Measurements from ENCODE around the gene TMEM145. TPM values are rescaled to one million over a fixed set of nuclear protein-coding genes. Genes with fewer than 3 reads are reported as not detected.

The TMEM145 gene
- total RNA-seq, 6 experiments from 2014 or later: 0.10 to 0.16 (median 0.12) TPM; not detected in 3

- Histone ChIP-seq H3K9me3 (no peaks in the 10 kb centered on the region), H3K4me3 (no peak overlapping the region), H3K36me3 (peaks cover 0 to 25% (median 8%) of the 10 kb centered on the region in 4 donors), H3K4me1 (peaks cover 0 to 34% (median 11%) of the 10 kb centered on the region in 4 donors), H3K27me3 (no peaks in the 10 kb centered on the region), H3K27ac (no peak overlapping the region)
- ATAC-seq: no peak
- 87% methylated on average over 10 of the region's 22 CpGs for WGBS (ENCODE audit: insufficient coverage, low coverage, low lambda C conversion rate, missing lambda C conversion rate)
- TF ChIP-seq CTCF (IDR thresholded peaks at IDR 0.05) (no peak), POLR2A (IDR thresholded peaks at IDR 0.05) (no peak)
- DNase-seq: no peak
- intact Hi-C loops (cut with DNase I): no loop called here
These were observed 38.9 kb upstream of the TMEM145 start for GRCh38 chr19:42274065-42274682.

GRCh38 chr19:42275103-42275502 lies 38.0 kb upstream of the TMEM145 start:
- Histone ChIP-seq H3K4me1 (peaks cover 0 to 39% (median 15%) of the 10 kb centered on the region in 4 donors), H3K27ac (no peak overlapping the region), H3K27me3 (no peaks in the 10 kb centered on the region), H3K36me3 (peaks cover 0 to 25% (median 8%) of the 10 kb centered on the region in 4 donors), H3K4me3 (no peak overlapping the region), H3K9me3 (no peaks in the 10 kb centered on the region)
- TF ChIP-seq CTCF (IDR thresholded peaks at IDR 0.05) (no peak), POLR2A (IDR thresholded peaks at IDR 0.05) (no peak)
- 66% methylated on average over 3 of the region's 7 CpGs for WGBS (ENCODE audit: insufficient coverage, low coverage, low lambda C conversion rate, missing lambda C conversion rate)
- DNase-seq (no peak), ATAC-seq (no peak)
- intact Hi-C loops (cut with DNase I): no loop called here

GRCh38 chr19:42275517-42275916 lies 37.6 kb upstream of the TMEM145 start:
- Histone ChIP-seq H3K27ac (no peak overlapping the region), H3K36me3 (peaks cover 0 to 25% (median 8%) of the 10 kb centered on the region in 4 donors), H3K4me3 (no peak overlapping the region), H3K27me3 (no peaks in the 10 kb centered on the region), H3K4me1 (peaks cover 0 to 37% (median 15%) of the 10 kb centered on the region in 4 donors), H3K9me3 (no peaks in the 10 kb centered on the region)
- 90% methylated on average over 1 of the region's 3 CpGs for WGBS (ENCODE audit: insufficient coverage, low coverage, low lambda C conversion rate, missing lambda C conversion rate)
- ATAC-seq: no peak
- no peak for DNase-seq
- no peak for TF ChIP-seq CTCF (IDR thresholded peaks at IDR 0.05)
- intact Hi-C loops (cut with DNase I): no loop called here

GRCh38 chr19:42276284-42276683 lies 36.8 kb upstream of the TMEM145 start:
- H3K36me3 ChIP-seq: peaks cover 0 to 25% (median 8%) of the 10 kb centered on the region in 4 donors
- WGBS (ENCODE audit: insufficient coverage, low coverage, low lambda C conversion rate, missing lambda C conversion rate): 50% methylated on average over 1 of the region's 3 CpGs
- H3K27ac ChIP-seq: no peak overlapping the region
- TF ChIP-seq POLR2A (IDR thresholded peaks at IDR 0.05) (no peak), CTCF (IDR thresholded peaks at IDR 0.05) (no peak)
- intact Hi-C loops (cut with DNase I): no loop called here
- H3K4me3 ChIP-seq: no peak overlapping the region
- H3K9me3 ChIP-seq: no peaks in the 10 kb centered on the region
- H3K4me1 ChIP-seq: peaks cover 0 to 35% (median 17%) of the 10 kb centered on the region in 4 donors
- no peaks in the 10 kb centered on the region for H3K27me3 ChIP-seq
- no peak for DNase-seq
- ATAC-seq: no peak
